AG20443 (cell line): ENCODE data around the gene TXNDC5.

Source experiments
- DNase-seq: peaks from one replicate; pipeline ENCODE4 v3.0.0; 2012; ENCODE audit warnings: low spot score, mixed read lengths

The TXNDC5 gene

DNA sequence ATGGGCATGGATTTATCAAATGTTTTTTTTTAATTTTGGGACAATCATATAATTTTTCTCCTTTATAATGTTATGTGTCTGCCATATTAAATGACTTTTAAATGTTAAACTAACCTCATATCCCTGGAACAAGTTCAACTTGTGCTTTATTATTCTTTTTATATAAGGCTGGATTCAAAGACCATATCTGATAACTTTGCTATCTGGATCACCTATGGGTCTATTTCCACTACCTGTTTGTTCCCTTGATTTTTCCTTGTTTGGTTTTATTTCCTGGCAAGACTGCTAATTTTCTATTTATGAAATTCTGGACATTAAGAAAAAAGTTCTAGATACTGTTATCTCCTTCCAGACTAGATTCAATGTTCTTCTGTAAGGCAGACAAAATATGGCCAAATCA, 58.8 kb downstream of the TXNDC5 start:
- DNase-seq = no peak

DNA sequence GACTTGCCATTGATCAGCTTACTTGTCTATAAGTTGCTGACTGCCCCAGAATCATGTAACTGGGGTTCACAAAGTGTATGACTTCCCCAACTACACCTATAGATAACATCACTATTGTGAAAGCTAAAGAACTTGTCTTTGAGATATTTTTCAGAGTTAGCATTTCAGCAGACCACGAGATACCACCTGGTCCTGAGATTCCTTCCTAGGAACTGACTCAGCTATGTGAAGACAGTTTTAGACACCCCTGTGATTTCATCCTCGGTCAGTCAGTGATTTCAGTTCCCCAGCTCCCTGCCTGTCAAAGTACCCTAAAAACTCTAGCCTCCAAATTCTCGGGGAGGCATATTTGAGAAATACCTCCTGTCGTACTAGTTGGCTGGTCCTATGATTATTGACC, 62.4 kb downstream of the TXNDC5 start:
- DNase-seq = no peak

DNA sequence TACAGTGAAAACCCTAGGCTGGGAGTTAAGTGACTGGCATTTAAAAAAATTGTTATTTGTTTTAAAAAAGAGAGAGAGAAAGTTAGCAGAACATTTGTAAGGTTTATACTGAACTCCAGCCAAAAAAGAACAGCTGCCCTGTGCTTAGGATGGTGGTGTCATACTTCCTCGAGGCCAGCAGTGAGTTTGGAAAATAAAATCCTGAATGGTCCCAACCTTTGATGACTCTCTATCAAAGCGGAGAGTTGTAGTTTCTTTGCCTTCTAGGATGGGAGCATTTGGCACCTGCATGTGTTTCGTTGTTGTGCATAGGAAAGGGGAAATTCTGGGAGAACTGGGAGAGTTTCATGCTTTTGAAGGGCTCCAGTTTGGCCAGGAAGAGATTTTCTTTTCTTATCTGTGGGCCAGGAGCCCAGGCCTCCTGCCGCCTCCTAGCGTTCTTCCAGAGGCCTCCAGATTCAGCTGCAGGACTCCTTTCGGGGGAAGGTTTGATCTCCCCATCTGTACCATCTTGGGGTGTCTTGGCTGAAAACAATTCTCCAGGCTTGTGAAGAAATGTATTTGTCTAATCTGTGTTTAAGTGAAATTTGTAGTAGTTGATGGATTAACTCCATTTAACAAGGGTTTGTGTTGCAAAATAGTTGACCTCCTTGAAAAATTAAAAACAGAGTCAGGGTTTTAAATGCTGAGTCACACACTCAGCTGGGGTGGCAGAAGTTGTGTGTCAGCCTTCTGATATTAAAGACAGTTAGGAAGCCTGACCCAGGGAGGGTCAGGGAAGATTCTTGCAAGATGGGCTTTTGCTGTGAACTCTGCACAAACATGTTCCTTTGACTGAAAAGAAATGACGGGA, 63.4 kb downstream of the TXNDC5 start:
- peak; percentile 49 for DNase-seq

DNA sequence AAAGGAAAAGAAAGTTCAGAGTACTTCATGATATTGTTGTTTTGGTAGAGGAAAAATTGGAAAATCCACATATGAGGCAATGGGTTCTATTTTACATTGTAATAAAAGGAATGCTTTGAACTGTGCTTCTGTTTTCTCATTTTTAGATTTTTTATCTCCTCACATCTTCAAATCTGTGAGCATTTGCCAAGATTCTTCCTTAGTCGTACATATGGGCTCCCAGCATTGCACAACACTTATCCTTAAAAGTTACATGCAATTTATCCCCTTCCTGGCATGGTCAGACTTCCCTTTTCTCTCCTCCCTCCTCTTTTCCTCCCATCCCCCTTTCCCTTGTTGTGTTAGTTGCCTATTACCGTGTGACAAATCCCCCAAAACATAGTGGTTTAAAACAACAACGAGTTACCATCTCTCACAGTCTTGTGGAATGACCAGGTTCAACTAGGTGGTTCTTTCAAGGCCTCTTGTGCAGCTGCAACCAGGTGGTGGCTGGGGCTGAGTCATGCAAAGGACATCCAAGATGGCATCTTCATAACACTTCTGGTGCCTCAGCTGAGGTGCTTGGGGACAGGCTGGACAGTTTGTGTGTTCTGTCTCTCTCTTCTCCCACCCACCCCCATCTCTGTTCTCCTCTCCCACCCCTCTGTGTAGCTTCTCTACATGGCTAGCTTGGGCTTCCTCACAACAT, 68.7 kb downstream of the TXNDC5 start:
- DNase-seq = no peak

DNA sequence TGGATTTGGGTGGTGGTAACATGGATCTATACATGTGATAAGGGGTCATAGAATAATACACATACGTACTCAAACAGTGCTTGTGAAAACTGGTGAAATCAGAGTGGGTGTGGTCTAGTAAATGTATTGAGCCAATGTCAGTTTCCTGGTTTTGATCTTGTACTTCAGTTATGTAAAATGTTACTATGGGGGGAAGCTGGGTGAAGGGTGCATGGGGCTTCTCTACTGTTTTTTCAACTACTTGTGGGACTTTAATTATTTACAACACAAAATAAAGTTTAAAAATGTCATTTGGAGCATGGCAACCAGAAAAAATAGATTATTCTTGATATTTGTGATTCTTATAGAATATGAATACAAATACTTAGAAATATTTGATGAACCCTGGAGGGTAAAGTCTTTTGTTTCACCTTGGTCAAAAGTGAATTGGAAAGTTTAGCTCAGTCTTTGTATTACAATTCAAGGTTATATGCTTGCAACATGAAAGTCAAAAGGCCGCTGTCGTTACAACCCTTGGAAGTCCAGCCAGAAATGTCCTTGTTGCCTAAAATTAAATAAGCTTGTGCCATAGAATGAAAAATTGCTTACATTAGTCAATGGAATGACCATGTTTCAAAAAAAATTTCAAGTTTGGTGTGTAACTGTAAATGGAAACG, 74.1 kb downstream of the TXNDC5 start:
- DNase-seq = no peak

DNA sequence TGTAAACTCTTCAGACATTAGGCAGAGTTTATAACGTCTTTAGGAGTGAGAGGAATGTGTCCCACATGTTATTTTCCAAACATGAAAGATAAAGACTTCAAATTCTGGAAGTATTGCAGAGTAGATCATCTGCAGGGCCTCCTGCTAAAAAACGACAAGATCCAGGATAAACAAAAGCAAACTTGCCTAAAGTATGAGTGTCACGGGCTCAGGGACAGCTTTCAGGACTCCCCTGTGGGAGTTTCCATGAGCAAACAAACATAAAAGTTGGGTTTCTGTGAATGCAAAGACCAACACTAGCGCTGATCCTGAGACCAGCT, 76.9 kb downstream of the TXNDC5 start:
- no peak for DNase-seq

DNA sequence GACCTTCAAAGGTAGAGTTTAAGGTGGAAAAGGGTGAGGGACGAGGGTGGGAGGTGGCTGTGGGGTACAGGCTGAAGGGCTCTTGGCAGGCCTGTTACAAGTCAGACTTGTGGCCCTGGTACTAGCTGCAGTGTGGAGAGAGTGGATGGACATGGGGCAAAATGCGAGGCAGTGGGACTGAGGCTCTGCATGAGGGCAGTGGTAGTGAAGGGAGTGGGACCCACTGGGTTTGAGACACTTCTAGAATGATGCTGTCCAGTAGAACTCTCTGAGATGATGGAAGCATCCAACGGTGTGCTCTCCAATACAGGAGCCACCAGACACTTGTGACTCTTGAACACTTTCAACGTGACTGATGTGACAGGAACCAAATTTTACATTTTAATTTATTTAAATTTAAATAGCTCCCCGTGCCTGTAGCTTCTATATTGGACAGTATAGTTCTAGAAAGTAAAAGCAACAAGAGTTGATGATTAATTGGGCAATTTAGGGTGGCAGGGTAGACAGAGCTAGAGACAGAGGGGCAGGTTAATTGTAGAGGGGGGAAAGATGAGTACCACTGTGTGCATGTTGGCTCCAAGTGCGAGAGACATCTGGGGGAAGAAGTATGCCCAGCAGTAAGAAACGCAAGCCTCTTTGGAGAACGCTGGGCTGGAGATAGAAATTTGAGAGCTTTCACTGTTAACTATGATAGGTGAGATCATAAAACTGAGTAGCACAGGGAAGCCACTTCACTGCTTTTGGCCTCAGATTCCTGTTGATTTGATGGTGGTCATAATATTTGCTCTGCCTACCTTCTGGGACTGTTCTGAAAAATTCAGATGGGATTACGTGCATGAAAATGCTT, 77.5 kb downstream of the TXNDC5 start:
- DNase-seq = no peak
